Psoas muscle (tissue), 8 donors: ENCODE data around the gene NOG. TPM values are rescaled to one million over a fixed set of nuclear protein-coding genes. Genes with fewer than 3 reads are reported as not detected.

Experiments used
- ATAC-seq, 4 donors: fragments of 200-7000 bp; cut with Tn5 transposase; one replicate each; pipeline ENCODE4 v1.9.1; 2020; ENCODE audit warnings: moderate library complexity in 3 of 4, mild to moderate bottlenecking in 2 of 4
- DNase-seq, 2 donors: peaks; one replicate each; pipeline ENCODE4 v3.0.0-alpha.2; 2020
- H3K27ac ChIP-seq: fragments of 200-600 bp; one replicate; pipeline ENCODE4 v1.8.0; 2022
- H3K27me3 ChIP-seq, 3 donors: fragments of 200-600 bp in 1 of 3; one replicate each; pipeline versions ENCODE4 v1.6.1 to v1.8.0; 2013 to 2022; ENCODE audit warnings: low read length in 2 of 3, mild to moderate bottlenecking in 2 of 3, moderate library complexity in 1 of 3; ENCODE audit not compliant: insufficient read depth in 3 of 3
- H3K36me3 ChIP-seq, 2 donors: fragments of 200-600 bp in 1 of 2; one replicate each; pipeline versions ENCODE4 v1.6.1 to v1.8.0; 2013 to 2022; ENCODE audit warnings: low read depth in 1 of 2, mild to moderate bottlenecking in 1 of 2, moderate library complexity in 1 of 2; ENCODE audit not compliant: insufficient read depth in 1 of 2
- H3K4me1 ChIP-seq: fragments of 200-600 bp; one replicate; pipeline ENCODE4 v1.8.0; 2022
- H3K4me3 ChIP-seq: fragments of 200-600 bp; one replicate; pipeline ENCODE4 v1.8.0; 2022; ENCODE audit warnings: mild to moderate bottlenecking
- H3K9me3 ChIP-seq: fragments of 200-600 bp; one replicate; pipeline ENCODE4 v1.8.0; 2022
- WGBS, 3 donors: extraction: QIAGEN DNeasy Blood & Tissue Kit; methylation state at CpG; one replicate each; pipeline versions ENCODE4 v1.1.6 to v1.1.7; 2013; 5-methylcytosine and 5-hydroxymethylcytosine counted together
- intact Hi-C, 2 donors: fragments of 100-400 bp; cut with DNase I; formaldehyde crosslinking; loops; one replicate each; pipeline versions ENCODE4 v1.11.0 to v1.14.2; 2022
- polyA plus RNA-seq, 3 donors: library from polyadenylated mRNA; stranded (reverse); fragments of 200-250 nt; gene quantifications; one replicate each; pipeline ENCODE4 v1.2.3, GENCODE V29; 2013
- total RNA-seq, 4 donors: library from RNA; stranded (reverse); fragmentation: NEBNext Ultra II Directional in 2 of 4; extraction: Animal tissue kit (Norgen Biotek cat#: 25700) in 2 of 4; gene quantifications; one replicate each; pipeline versions ENCODE4 v1.2.1 to v1.2.4, GENCODE V29; 2021 to 2023
- TF ChIP-seq, protein P1 (sequence below): fragments of 200-600 bp; IDR thresholded peaks from one replicate; pipeline ENCODE4 v1.8.0; 2022; ENCODE audit warnings: antibody characterized with exemption
- donor health status: healthy with polysubstance abuse.
- donor health status: DM: no; HTN: no; CAD: no; lungs with moderate emphysema.
- donor health status: Bipolar disorder and iron deficiency.
- donor health status: healthy.
- donor health status: DM: yes; HTN: yes; CAD: no.
- donor health status: DM: no; HTN: no; CAD: no.
- donor health status: DM: no; HTN: no; CAD: no.
- donor health status: DM: yes; HTN: yes; CAD: no.

NOG gene
- total and polyA plus RNA-seq, 7 donors: 0.60 to 8.5 (median 2.7) TPM

DNA sequence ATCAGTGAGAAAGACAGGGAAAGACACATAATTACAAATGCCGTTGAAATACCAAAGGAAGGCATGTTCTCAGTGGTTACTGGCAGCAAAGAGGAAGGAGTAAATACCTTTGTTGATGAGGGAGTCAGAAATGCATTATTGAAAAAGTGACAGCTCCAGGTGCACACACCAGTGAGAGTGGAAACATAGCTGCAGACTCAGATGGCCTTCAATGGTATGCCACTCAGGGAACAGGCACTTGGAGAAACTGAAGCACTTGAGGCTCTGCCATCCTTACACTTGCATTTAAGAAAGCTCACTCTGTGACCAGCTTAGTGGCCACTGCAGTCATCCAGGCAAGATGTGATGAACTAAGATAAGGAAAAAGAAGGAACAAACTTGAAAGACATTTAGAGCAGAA lies 29.9 kb downstream of the NOG start:
- Histone ChIP-seq H3K4me3 (no peak overlapping the region), H3K27me3 (no peaks in the 10 kb centered on the region), H3K4me1 (no peaks in the 10 kb centered on the region), H3K9me3 (no peaks in the 10 kb centered on the region), H3K36me3 (no peaks in the 10 kb centered on the region), H3K27ac (no peak overlapping the region)
- TF ChIP-seq, protein P1, sequence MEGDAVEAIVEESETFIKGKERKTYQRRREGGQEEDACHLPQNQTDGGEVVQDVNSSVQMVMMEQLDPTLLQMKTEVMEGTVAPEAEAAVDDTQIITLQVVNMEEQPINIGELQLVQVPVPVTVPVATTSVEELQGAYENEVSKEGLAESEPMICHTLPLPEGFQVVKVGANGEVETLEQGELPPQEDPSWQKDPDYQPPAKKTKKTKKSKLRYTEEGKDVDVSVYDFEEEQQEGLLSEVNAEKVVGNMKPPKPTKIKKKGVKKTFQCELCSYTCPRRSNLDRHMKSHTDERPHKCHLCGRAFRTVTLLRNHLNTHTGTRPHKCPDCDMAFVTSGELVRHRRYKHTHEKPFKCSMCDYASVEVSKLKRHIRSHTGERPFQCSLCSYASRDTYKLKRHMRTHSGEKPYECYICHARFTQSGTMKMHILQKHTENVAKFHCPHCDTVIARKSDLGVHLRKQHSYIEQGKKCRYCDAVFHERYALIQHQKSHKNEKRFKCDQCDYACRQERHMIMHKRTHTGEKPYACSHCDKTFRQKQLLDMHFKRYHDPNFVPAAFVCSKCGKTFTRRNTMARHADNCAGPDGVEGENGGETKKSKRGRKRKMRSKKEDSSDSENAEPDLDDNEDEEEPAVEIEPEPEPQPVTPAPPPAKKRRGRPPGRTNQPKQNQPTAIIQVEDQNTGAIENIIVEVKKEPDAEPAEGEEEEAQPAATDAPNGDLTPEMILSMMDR: no peak
- WGBS, 3 donors: 14 to 50% (median 30%) methylated on average over 1 of the region's 1 CpG
- no peak for ATAC-seq
- intact Hi-C loops: no loop called here
- DNase-seq: no peak

DNA sequence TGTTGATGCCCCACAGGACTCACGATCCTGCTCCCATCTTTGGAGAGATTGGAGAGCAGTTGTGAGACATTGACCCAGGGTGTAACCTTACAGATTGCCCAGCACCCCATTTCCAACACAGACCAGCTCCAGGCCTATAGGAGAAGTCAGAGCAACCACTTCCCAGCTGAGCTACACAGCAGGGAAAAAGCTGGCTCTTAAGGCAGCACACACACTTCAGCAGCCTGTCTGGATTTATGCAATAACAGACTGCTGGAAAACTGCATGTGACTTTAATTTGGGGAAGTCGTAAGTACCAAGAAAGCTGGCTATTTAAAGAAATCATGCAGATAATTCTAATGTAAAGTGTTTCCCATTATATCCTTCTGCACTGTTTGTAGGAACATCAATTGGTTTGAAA lies 30.8 kb downstream of the NOG start:
- no peak for ATAC-seq

GRCh38 chr17:56624912-56625311 lies 31.4 kb downstream of the NOG start:
- TF ChIP-seq, protein P1: no peak
- Histone ChIP-seq H3K27ac (no peak overlapping the region), H3K9me3 (no peaks in the 10 kb centered on the region), H3K36me3 (no peaks in the 10 kb centered on the region), H3K4me3 (no peak overlapping the region), H3K4me1 (no peaks in the 10 kb centered on the region), H3K27me3 (peaks cover 0 to 2% (median 0%) of the 10 kb centered on the region in 3 donors)
- intact Hi-C loops: no loop called here
- ATAC-seq (no peak), DNase-seq (no peak)
- 87 to 91% (median 91%) methylated on average over 4 of the region's 4 CpGs for WGBS, 3 donors

More for the DNA sequence above, 30.8 kb downstream of the NOG start:
- TF ChIP-seq, protein P1: no peak
- Histone ChIP-seq H3K4me3 (no peak overlapping the region), H3K9me3 (no peaks in the 10 kb centered on the region), H3K27me3 (peaks cover 0 to under 1% (median 0%) of the 10 kb centered on the region in 3 donors), H3K27ac (no peak overlapping the region), H3K4me1 (no peaks in the 10 kb centered on the region), H3K36me3 (no peaks in the 10 kb centered on the region)
- 64 to 72% (median 68%) methylated on average over 2 of the region's 2 CpGs for WGBS, 3 donors
- intact Hi-C loops: no loop called here
- DNase-seq: no peak

GRCh38 chr17:56629531-56630075 lies 36.1 kb downstream of the NOG start:
- peaks cover 0 to 2% (median 0%) of the 10 kb centered on the region in 3 donors for H3K27me3 ChIP-seq
- H3K9me3 ChIP-seq: no peaks in the 10 kb centered on the region
- H3K27ac ChIP-seq: no peak overlapping the region
- H3K4me3 ChIP-seq: no peak overlapping the region
- intact Hi-C loops: loop anchor here in 1 of 2 donors (10.0 kb wide), 1 partner anchor 75 kb away; no protein-coding TSS in a partner anchor
- H3K4me1 ChIP-seq: no peaks in the 10 kb centered on the region
- no peaks in the 10 kb centered on the region for H3K36me3 ChIP-seq
- TF ChIP-seq, protein P1: no peak
- DNase-seq (no peak), ATAC-seq (no peak)
- WGBS, 3 donors: 27 to 30% (median 27%) methylated on average over 7 of the region's 7 CpGs

- peaks cover 0 to 2% (median 0%) of the 10 kb centered on the region in 3 donors for H3K27me3 ChIP-seq
- ATAC-seq: no peak
- no peak overlapping the region for H3K27ac ChIP-seq
- no peaks in the 10 kb centered on the region for H3K4me1 ChIP-seq
- TF ChIP-seq, protein P1: no peak
- intact Hi-C loops: loop anchor here in 1 of 2 donors (10.0 kb wide), 1 partner anchor 75 kb away; no protein-coding TSS in a partner anchor
- H3K36me3 ChIP-seq: no peaks in the 10 kb centered on the region
- H3K4me3 ChIP-seq: no peak overlapping the region
- no peaks in the 10 kb centered on the region for H3K9me3 ChIP-seq
- WGBS, 3 donors: 76 to 81% (median 78%) methylated on average over 4 of the region's 4 CpGs
- DNase-seq: no peak
These were observed 36.7 kb downstream of the NOG start for GRCh38 chr17:56630202-56630601.
